ENCODE data around the gene TSPAN9. TPM values are rescaled to one million over a fixed set of nuclear protein-coding genes. Genes with fewer than 3 reads are reported as not detected.

TSPAN9 gene
- total RNA-seq, 1 experiment from 2014 or later = 13.2 TPM

- ChIA-PET RAD21 (ENCODE audit: low non-redundant PET in 1 of 2, low total read pairs in 2 of 2, uncharacterized antibody in 2 of 2, unreplicated experiment in 2 of 2) (no interaction called here), POLR2A (no interaction called here), CTCF (no interaction called here)
- ATAC-seq (no peak), DNase-seq (ENCODE audit: low read depth, low spot score) (no peak)
- Histone ChIP-seq H3K79me2 (ENCODE audit: insufficient read depth, low read length) (no peaks in the 10 kb centered on the region), H2AFZ (ENCODE audit: low read depth, low read length, poor library complexity, severe bottlenecking) (no peak overlapping the region), H3K36me3 (ENCODE audit: control insufficient read depth in 1 of 2, insufficient read depth in 2 of 2, low read length in 2 of 2) (no peaks in the 10 kb centered on the region), H3K9me3 (ENCODE audit: control insufficient read depth in 1 of 2, insufficient read depth in 1 of 2, low read depth in 1 of 2, low read length in 2 of 2) (no peaks in the 10 kb centered on the region), H3K4me3 (replicated peaks in 1 of 2; ENCODE audit: low read depth in 1 of 2, low read length in 2 of 2) (no peak overlapping the region), H3K9ac (ENCODE audit: low read length) (no peak overlapping the region), H3K4me1 (ENCODE audit: control insufficient read depth in 1 of 2, insufficient read depth in 2 of 2, low read length in 2 of 2) (peaks cover 0 to 18% of the 10 kb centered on the region in 2 experiments; a peak in 2 of 4 replicates), H3K27ac (ENCODE audit: low read depth, low read length) (no peak overlapping the region), H3K9me2 (ENCODE audit: insufficient read depth) (no peaks in the 10 kb centered on the region), H3K4me2 (ENCODE audit: low read length) (no peak overlapping the region), H3K27me3 (ENCODE audit: insufficient read depth, low read length) (no peaks in the 10 kb centered on the region), H4K20me1 (ENCODE audit: insufficient read depth) (no peaks in the 10 kb centered on the region)
- no TSS peak for BruUV-seq (replicated peaks)
- intact Hi-C loops (cut with micrococcal nuclease) = no loop called here
- TF ChIP-seq RAD21 (IDR thresholded peaks at IDR 0.05; ENCODE audit: low read depth) = no peak
- TF ChIP-seq SRF (IDR thresholded peaks at IDR 0.05; ENCODE audit: low read depth) = no peak
Measured at GRCh38 chr12:3222306-3222705, 145.1 kb downstream of the TSPAN9 start.

- Histone ChIP-seq H3K9me3 (ENCODE audit: control insufficient read depth in 1 of 2, insufficient read depth in 1 of 2, low read depth in 1 of 2, low read length in 2 of 2) (no peaks in the 10 kb centered on the region), H3K9me2 (ENCODE audit: insufficient read depth) (no peaks in the 10 kb centered on the region), H3K27me3 (ENCODE audit: insufficient read depth, low read length) (no peaks in the 10 kb centered on the region), H3K4me1 (ENCODE audit: control insufficient read depth in 1 of 2, insufficient read depth in 2 of 2, low read length in 2 of 2) (peaks cover 0 to 11% of the 10 kb centered on the region in 2 experiments; a peak in 1 of 4 replicates), H3K4me3 (replicated peaks in 1 of 2; ENCODE audit: low read depth in 1 of 2, low read length in 2 of 2) (no peak overlapping the region), H3K4me2 (ENCODE audit: low read length) (no peak overlapping the region), H3K27ac (ENCODE audit: low read depth, low read length) (no peak overlapping the region), H4K20me1 (ENCODE audit: insufficient read depth) (no peaks in the 10 kb centered on the region), H3K9ac (ENCODE audit: low read length) (no peak overlapping the region), H2AFZ (ENCODE audit: low read depth, low read length, poor library complexity, severe bottlenecking) (no peak overlapping the region), H3K36me3 (ENCODE audit: control insufficient read depth in 1 of 2, insufficient read depth in 2 of 2, low read length in 2 of 2) (no peaks in the 10 kb centered on the region), H3K79me2 (ENCODE audit: insufficient read depth, low read length) (no peaks in the 10 kb centered on the region)
- ChIA-PET CTCF (no interaction called here), RAD21 (ENCODE audit: low non-redundant PET in 1 of 2, low total read pairs in 2 of 2, uncharacterized antibody in 2 of 2, unreplicated experiment in 2 of 2) (no interaction called here), POLR2A (no interaction called here)
- intact Hi-C loops (cut with micrococcal nuclease) = no loop called here
- BruUV-seq (replicated peaks) = no TSS peak
- no peak for ATAC-seq
- no peak for DNase-seq (ENCODE audit: low read depth, low spot score)
- TF ChIP-seq ZFX (IDR thresholded peaks at IDR 0.05) (no peak), EGR1 (IDR thresholded peaks at IDR 0.05; ENCODE audit: low read depth) (no peak), CEBPB (IDR thresholded peaks at IDR 0.05; ENCODE audit: low read depth) (no peak), SRF (IDR thresholded peaks at IDR 0.05; ENCODE audit: low read depth) (no peak), YY1 (IDR thresholded peaks at IDR 0.05; ENCODE audit: extremely low read depth, insufficient replicate concordance, low read depth, low read length) (no peak), POLR2AphosphoS5 (IDR thresholded peaks at IDR 0.05; ENCODE audit: low read depth, low read length) (no peak), ZBTB33 (IDR thresholded peaks at IDR 0.05; ENCODE audit: extremely low read depth, insufficient replicate concordance, low read length) (no peak), POLR2A (IDR thresholded peaks at IDR 0.05; ENCODE audit: borderline replicate concordance, extremely low read depth, insufficient read depth, insufficient read length) (no peak), CTCF (IDR thresholded peaks at IDR 0.05 in 2 of 3, conservative IDR thresholded peaks at IDR 0.05 in 1 of 3; ENCODE audit: borderline replicate concordance in 1 of 3, insufficient read depth in 1 of 3, low read depth in 2 of 3, low read length in 2 of 3) (no peak), SP1 (IDR thresholded peaks at IDR 0.05; ENCODE audit: low read depth) (no peak), SIN3A (IDR thresholded peaks at IDR 0.05; ENCODE audit: low read depth) (no peak), RAD21 (IDR thresholded peaks at IDR 0.05; ENCODE audit: low read depth) (no peak), CBX3 (IDR thresholded peaks at IDR 0.05; ENCODE audit: low read depth) (no peak), REST (IDR thresholded peaks at IDR 0.05; ENCODE audit: low read depth) (no peak), FOSL1 (IDR thresholded peaks at IDR 0.05; ENCODE audit: low read depth) (no peak)
Measured at GRCh38 chr12:3222979-3223378, 145.8 kb downstream of the TSPAN9 start.

All from HCT116 (cell line).